GM06990 (cell line): Measurements from ENCODE around the gene TRPM3.

Experiments
- DNase-seq: peaks from one replicate; pipeline ENCODE4 v3.0.0-alpha.2; 2011; ENCODE audit not compliant: insufficient read length; ENCODE audit errors: extremely low read depth
- H3K27me3 ChIP-seq: replicated peaks from 2 replicates; pipeline ENCODE4 v1.6.0; 2011; ENCODE audit warnings: low read length; ENCODE audit not compliant: control insufficient read depth, insufficient read depth
- H3K36me3 ChIP-seq: 2 replicates; pipeline ENCODE4 v1.5.1; 2011; ENCODE audit warnings: low read length; ENCODE audit not compliant: control insufficient read depth, insufficient read depth
- H3K4me3 ChIP-seq: replicated peaks from 2 replicates; pipeline ENCODE4 v1.5.1; 2011; ENCODE audit warnings: low read depth, mild to moderate bottlenecking, control low read depth, low read length
- TF ChIP-seq, protein P1 (sequence below): IDR thresholded peaks from 2 replicates; pipeline ENCODE4 v1.5.1; 2011; ENCODE audit warnings: low read length, control low read depth, mild to moderate bottlenecking, inconsistent platforms; ENCODE audit not compliant: insufficient read depth, poor library complexity, severe bottlenecking

Gene TRPM3

DNA sequence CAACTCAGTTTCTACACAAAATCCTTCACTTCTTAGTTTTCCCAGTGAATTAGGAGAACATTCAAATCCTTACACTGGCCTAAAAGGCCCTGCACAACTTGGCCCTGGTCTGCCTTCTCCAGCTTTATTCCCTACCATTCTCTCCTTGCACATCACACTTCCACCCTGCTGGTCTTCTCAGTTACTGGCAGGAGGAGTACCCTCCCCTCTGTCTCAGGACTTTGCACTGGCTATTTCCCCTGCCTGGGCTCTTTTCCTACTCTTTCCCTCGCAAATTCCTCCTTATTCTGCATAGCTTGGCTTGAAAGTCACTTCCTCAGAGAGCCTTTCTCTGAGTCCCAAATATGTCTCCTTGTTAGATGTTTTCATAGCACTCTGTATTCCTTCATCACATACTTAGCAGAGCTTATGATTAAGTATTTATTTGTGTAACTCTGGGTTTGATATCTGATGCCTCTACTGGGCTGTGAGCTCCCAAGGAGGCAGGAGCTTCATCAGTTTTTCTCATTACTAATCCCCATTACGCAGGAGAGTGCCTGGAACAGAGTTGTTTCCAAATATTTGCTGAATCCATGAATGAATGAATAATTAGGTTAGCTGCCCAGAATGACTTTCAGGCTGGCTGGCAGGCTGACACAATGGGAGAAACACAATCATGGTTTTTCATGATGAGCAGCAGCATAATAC, 547.1 kb downstream of the TRPM3 start:
- TF ChIP-seq, protein P1, sequence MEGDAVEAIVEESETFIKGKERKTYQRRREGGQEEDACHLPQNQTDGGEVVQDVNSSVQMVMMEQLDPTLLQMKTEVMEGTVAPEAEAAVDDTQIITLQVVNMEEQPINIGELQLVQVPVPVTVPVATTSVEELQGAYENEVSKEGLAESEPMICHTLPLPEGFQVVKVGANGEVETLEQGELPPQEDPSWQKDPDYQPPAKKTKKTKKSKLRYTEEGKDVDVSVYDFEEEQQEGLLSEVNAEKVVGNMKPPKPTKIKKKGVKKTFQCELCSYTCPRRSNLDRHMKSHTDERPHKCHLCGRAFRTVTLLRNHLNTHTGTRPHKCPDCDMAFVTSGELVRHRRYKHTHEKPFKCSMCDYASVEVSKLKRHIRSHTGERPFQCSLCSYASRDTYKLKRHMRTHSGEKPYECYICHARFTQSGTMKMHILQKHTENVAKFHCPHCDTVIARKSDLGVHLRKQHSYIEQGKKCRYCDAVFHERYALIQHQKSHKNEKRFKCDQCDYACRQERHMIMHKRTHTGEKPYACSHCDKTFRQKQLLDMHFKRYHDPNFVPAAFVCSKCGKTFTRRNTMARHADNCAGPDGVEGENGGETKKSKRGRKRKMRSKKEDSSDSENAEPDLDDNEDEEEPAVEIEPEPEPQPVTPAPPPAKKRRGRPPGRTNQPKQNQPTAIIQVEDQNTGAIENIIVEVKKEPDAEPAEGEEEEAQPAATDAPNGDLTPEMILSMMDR: no peak
- no peaks in the 10 kb centered on the region for H3K36me3 ChIP-seq
- no peak for DNase-seq
- H3K4me3 ChIP-seq: no peak overlapping the region
- no peaks in the 10 kb centered on the region for H3K27me3 ChIP-seq

DNA sequence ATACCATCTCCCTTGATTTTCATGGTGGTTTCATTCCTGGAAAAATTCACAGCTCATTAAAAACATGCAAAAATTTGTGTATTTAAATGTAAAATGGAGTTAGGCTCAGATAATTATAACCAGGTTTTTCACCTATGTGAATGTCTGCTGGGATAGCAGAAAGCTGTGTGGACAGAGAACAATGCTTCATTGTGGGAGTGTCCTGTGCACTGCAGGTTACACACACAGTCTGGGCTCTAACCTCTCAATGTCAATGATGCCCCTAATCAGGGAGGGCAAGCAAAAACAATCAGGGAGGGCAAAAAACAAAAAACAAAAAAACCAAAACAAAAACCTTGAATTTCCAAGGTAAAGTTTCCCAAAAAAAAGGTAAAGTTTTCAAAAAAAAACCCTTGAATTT, 548.1 kb downstream of the TRPM3 start:
- no peak for DNase-seq
- Histone ChIP-seq H3K27me3 (no peaks in the 10 kb centered on the region), H3K4me3 (no peak overlapping the region), H3K36me3 (no peaks in the 10 kb centered on the region)
- TF ChIP-seq, protein P1: no peak

DNA sequence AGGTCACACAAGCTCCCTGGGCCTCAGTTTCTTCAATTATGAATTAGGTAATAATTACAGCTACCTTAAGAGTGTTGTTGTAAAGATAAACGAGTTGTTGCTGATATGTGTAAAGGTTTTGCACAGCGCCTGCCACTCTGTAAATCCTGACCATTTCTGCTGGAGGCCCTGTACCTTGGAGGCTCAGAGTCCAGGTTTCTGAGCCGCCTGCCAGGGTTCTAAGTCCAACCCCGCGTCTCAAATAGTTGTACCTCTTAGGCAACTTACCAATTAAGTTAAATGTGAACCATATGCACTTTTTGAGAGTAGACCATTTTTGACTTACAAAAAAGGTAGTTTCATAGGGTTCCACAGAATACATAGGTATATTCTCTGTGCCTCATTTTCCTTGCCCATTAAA, 550.2 kb downstream of the TRPM3 start:
- H3K27me3 ChIP-seq: no peaks in the 10 kb centered on the region
- no peak overlapping the region for H3K4me3 ChIP-seq
- no peak for DNase-seq
- TF ChIP-seq, protein P1: no peak
- H3K36me3 ChIP-seq: no peaks in the 10 kb centered on the region

DNA sequence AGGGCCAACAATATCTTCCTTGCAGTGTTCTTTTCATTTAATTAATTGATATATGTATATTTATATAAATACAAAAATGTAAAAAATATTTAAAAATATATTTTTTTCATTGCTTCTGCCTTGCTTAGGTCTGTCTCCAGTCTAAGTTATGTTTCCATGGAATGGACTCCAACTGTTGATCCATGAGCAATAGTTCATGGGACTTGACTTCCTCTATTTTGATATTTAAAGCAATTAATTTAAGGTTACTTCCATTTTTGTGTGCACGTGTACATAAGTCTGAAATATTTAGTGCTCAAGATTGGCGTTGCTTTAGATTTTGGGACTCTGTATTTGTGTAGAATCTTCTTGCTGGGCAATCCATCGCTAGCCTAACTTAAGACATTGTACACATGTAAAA, 551.6 kb downstream of the TRPM3 start:
- no peak for DNase-seq
- Histone ChIP-seq H3K27me3 (no peaks in the 10 kb centered on the region), H3K36me3 (no peaks in the 10 kb centered on the region), H3K4me3 (no peak overlapping the region)
- TF ChIP-seq, protein P1: no peak

DNA sequence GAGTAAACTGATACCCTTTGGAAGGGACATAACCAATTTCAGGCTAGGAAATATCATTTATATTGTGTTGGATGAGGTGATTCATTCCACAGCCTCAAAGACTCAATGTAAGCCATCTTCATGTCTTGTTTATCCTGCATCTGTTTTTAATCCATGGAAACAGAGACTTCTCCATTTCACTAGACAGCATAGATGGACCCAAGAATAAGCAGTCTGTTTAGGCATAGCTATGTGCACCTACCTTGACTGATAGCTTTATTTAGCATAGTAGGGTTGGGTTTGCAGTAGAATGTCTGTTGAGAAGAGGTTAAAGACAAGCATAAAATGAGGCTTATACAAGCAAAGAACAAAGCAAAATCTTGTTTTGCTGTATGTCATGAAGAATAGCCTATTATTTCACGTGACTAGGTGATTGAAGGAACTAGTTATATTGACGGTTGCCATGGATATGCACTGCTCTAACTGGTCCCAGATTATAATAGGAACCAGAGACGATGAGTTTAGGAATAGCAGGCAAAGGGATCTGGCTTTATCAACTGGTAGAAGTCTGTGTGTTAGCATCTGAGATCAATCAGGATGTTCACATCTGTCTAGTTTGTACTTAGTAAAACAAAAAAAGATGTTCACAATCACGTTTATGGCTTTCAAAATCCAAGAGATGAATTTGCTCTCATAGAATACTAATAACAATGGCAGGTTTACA, 552.2 kb downstream of the TRPM3 start:
- no peak for DNase-seq
- H3K36me3 ChIP-seq: no peaks in the 10 kb centered on the region
- TF ChIP-seq, protein P1: no peak

More for the DNA sequence above, 552.2 kb downstream of the TRPM3 start:
- no peak overlapping the region for H3K4me3 ChIP-seq
- no peaks in the 10 kb centered on the region for H3K27me3 ChIP-seq
